ENCODE measurements around the gene EIF3CL.
"Not testable (repeated sequence)": the region's sequence is repeated elsewhere in the genome, so short reads cannot be mapped to it uniquely, and the experiment has no call there.

DNA sequence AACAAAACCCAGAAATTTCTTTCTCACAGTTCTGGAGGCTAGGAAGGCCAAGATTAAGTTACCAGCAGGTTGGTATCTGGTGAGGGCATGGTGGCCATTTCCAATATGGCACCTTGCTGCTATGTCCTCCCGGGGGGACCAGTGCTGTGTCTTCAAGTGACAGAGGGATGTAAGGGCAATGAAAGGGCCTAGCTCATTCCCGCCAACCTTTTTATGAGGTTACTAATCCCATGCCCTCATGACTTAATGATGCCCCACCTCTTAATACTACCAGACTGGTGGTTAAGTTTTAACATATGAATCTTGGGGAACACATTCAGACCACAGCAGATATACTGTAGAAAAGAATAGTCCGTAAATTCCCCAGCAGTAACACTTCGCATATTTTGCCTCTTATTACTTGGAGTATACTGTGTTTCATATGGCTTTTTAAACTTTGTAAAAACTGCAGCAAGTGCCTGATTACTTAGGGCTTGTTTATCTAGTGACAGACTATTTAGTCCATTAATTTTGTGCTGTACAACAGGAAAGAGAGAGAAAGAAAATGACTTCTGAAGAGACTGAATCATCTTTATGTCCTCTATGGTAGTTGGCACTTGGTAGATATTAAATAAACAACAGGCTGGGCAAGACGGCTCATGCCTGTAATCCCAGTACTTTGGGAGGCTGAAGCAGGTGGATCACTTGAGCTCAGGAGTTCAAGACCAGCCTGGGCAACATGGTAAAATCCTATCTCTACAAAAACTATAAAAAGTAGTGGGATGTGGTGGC lies 66.5 kb downstream of the EIF3CL start:
- TF ChIP-seq, protein P1, sequence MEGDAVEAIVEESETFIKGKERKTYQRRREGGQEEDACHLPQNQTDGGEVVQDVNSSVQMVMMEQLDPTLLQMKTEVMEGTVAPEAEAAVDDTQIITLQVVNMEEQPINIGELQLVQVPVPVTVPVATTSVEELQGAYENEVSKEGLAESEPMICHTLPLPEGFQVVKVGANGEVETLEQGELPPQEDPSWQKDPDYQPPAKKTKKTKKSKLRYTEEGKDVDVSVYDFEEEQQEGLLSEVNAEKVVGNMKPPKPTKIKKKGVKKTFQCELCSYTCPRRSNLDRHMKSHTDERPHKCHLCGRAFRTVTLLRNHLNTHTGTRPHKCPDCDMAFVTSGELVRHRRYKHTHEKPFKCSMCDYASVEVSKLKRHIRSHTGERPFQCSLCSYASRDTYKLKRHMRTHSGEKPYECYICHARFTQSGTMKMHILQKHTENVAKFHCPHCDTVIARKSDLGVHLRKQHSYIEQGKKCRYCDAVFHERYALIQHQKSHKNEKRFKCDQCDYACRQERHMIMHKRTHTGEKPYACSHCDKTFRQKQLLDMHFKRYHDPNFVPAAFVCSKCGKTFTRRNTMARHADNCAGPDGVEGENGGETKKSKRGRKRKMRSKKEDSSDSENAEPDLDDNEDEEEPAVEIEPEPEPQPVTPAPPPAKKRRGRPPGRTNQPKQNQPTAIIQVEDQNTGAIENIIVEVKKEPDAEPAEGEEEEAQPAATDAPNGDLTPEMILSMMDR (IDR thresholded peaks at IDR 0.05; ENCODE audit: insufficient read depth, low read depth, low read length) = not testable (repeated sequence)
- TF ChIP-seq EZH2 (IDR thresholded peaks at IDR 0.05; ENCODE audit: insufficient read depth, low read length) = not testable (repeated sequence)
